MV-4-11 (cell line): ENCODE measurements around the gene OGFRL1.
A peak's percentile ranks its signal among the peaks of the same experiment; 100 is the strongest.

Source experiments
- DNase-seq: peaks from one replicate; lab custom pipeline; 2025; lab: John Stamatoyannopoulos, UW

The OGFRL1 gene

GRCh38 chr6:71334768-71335167 lies 46.2 kb downstream of the OGFRL1 start:
- peak; percentile 10 for DNase-seq

- no peak for DNase-seq
Observed at GRCh38 chr6:71335544-71335943, 46.9 kb downstream of the OGFRL1 start.

- DNase-seq = no peak
Observed at GRCh38 chr6:71336901-71337300, 48.3 kb downstream of the OGFRL1 start.

- DNase-seq = no peak
Observed at GRCh38 chr6:71338540-71339316, 50.1 kb downstream of the OGFRL1 start.

GRCh38 chr6:71342772-71343171 lies 54.2 kb downstream of the OGFRL1 start:
- no peak for DNase-seq

GRCh38 chr6:71345476-71346333 lies 57.1 kb downstream of the OGFRL1 start:
- no peak for DNase-seq

GRCh38 chr6:71346334-71346694 lies 57.7 kb downstream of the OGFRL1 start:
- peak; percentile 63 for DNase-seq

GRCh38 chr6:71347119-71347518 lies 58.5 kb downstream of the OGFRL1 start:
- DNase-seq = peak; percentile 80

- peak; percentile 36 for DNase-seq
Observed at GRCh38 chr6:71349395-71349794, 60.8 kb downstream of the OGFRL1 start.

GRCh38 chr6:71349976-71350615 lies 61.5 kb downstream of the OGFRL1 start:
- no peak for DNase-seq

- no peak for DNase-seq
Observed at GRCh38 chr6:71351190-71351589, 62.6 kb downstream of the OGFRL1 start.
